PC-3 (cell line): ENCODE data around the gene UNC93A. TPM values are rescaled to one million over a fixed set of nuclear protein-coding genes. Genes with fewer than 3 reads are reported as not detected.

ENCODE experiments used
- ATAC-seq: fragments of 200-7000 bp; cut with Tn5 transposase; 2 replicates; pipeline ENCODE4 v1.9.1; 2020; ENCODE audit warnings: mild to moderate bottlenecking, moderate library complexity
- BruUV-seq: library from RNA; stranded (reverse); fragments of 400-500 nt; replicated peaks from 2 replicates; lab custom pipeline; 2021; lab: Mats Ljungman, UMichigan
- CTCF ChIA-PET: fragments of 300-600 bp; sonication (Branson Sonifier 250); formaldehyde crosslinking; loops from one replicate; lab custom pipeline; 2022; ENCODE audit warnings: antibody characterized with exemption; lab: Charles Lee
- POLR2A ChIA-PET: fragments of 300-600 bp; sonication (Branson Sonifier 250); formaldehyde crosslinking; loops from one replicate; lab custom pipeline; 2022; ENCODE audit warnings: antibody characterized with exemption; ENCODE audit not compliant: unreplicated experiment; lab: Charles Lee
- DNase-seq: peaks from one replicate; pipeline ENCODE4 v3.0.0-alpha.2; 2015
- H2AFZ ChIP-seq: fragments of 300-600 bp; sonication (generic); 2 replicates; pipeline ENCODE4 v1.6.0; 2016; ENCODE audit warnings: antibody characterized with exemption, low read length
- H3F3A ChIP-seq: fragments of 300-600 bp; sonication (generic); one replicate; pipeline ENCODE4 v1.6.0; 2017; ENCODE audit warnings: antibody characterized with exemption, low read length, control low read depth, mild to moderate bottlenecking; ENCODE audit not compliant: unreplicated experiment
- H3K27ac ChIP-seq: fragments of 300-600 bp; sonication (generic); 2 replicates; pipeline ENCODE4 v1.5.1; 2016; ENCODE audit warnings: mild to moderate bottlenecking, low read length
- H3K27me3 ChIP-seq: fragments of 300-600 bp; sonication (generic); 2 replicates; pipeline ENCODE4 v1.6.1; 2016; ENCODE audit warnings: low read length, mixed read lengths
- H3K36me3 ChIP-seq: fragments of 300-600 bp; sonication (generic); 2 replicates; pipeline ENCODE4 v1.6.1; 2016; ENCODE audit warnings: low read depth, mixed run types, low read length, mixed read lengths
- H3K4me1 ChIP-seq: fragments of 300-600 bp; sonication (generic); 2 replicates; pipeline ENCODE4 v1.5.1; 2016; ENCODE audit warnings: low read length; ENCODE audit not compliant: insufficient read depth
- H3K4me2 ChIP-seq: fragments of 300-600 bp; sonication (generic); 2 replicates; pipeline ENCODE4 v1.6.0; 2016; ENCODE audit warnings: low read length
- H3K4me3 ChIP-seq: fragments of 300-600 bp; sonication (generic); 2 replicates; pipeline ENCODE4 v1.5.1; 2016; ENCODE audit warnings: mild to moderate bottlenecking, low read length, mixed read lengths
- H3K79me2 ChIP-seq: fragments of 300-600 bp; sonication (generic); 2 replicates; pipeline ENCODE4 v1.6.1; 2017; ENCODE audit warnings: low read length, mixed read lengths
- H3K9ac ChIP-seq: fragments of 300-600 bp; sonication (generic); 2 replicates; pipeline ENCODE4 v1.6.0; 2016; ENCODE audit warnings: mild to moderate bottlenecking, low read length
- H3K9me2 ChIP-seq: fragments of 300-600 bp; sonication (generic); replicated peaks from 2 replicates; pipeline ENCODE4 v1.6.1; 2016; ENCODE audit warnings: mixed run types, low read length, mixed read lengths
- H3K9me3 ChIP-seq: fragments of 300-600 bp; sonication (generic); 2 replicates; pipeline ENCODE4 v1.6.1; 2016; ENCODE audit warnings: low read length, mixed read lengths
- H4K20me1 ChIP-seq: fragments of 300-600 bp; sonication (generic); 2 replicates; pipeline ENCODE4 v1.6.1; 2016; ENCODE audit warnings: low read length, mixed read lengths
- EZH2 ChIP-seq: fragments of 300-600 bp; sonication (generic); IDR thresholded peaks from one replicate; pipeline ENCODE4 v1.6.1; 2017; ENCODE audit warnings: antibody characterized with exemption, mild to moderate bottlenecking, low read length; ENCODE audit not compliant: unreplicated experiment
- EZH2phosphoT487 ChIP-seq: fragments of 300-600 bp; sonication (generic); IDR thresholded peaks from 2 replicates; pipeline ENCODE4 v1.6.1; 2018; ENCODE audit warnings: mild to moderate bottlenecking, antibody characterized with exemption, low read length, borderline replicate concordance
- intact Hi-C: fragments of 100-400 bp; cut with micrococcal nuclease; formaldehyde crosslinking; loops from 2 replicates; pipeline ENCODE4 v1.9.0; 2023
- total RNA-seq: library from RNA; depleted of rRNA; stranded (reverse); fragments of >200 nt; gene quantifications from 2 replicates; pipeline ENCODE4 v1.2.3, GENCODE V29; 2014
- TF ChIP-seq, protein P1 (sequence below): fragments of 300-600 bp; sonication (generic); conservative IDR thresholded peaks from 2 replicates; pipeline ENCODE4 v1.5.1; 2017; ENCODE audit warnings: antibody characterized with exemption, low read depth, mild to moderate bottlenecking, low read length

Gene UNC93A
- total RNA-seq, 1 experiment from 2014 or later = not detected

DNA sequence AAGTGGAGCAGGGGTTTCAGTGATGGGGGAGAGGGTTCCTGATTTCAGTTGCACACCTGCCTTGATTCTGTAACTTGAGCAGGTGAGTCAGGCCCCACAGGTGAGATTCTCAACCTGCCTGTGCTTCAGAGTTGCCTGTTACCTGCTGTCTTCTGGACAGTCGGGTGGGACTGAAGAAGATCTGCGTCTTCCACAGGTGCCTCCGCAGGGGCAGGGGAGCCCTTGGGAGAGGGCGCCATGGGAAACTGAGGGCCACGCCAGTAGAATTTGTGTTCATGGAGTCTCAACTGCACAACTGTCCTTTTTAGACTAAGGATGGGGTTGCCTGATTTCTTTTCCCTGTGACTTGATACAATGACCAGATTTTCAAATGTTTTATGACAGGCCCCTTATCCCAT, 5.2 kb downstream of the UNC93A start:
- Histone ChIP-seq H3K36me3 (no peaks in the 10 kb centered on the region), H3K27ac (no peak overlapping the region), H3K27me3 (peaks cover 24% of the 10 kb centered on the region), H3K9me3 (no peaks in the 10 kb centered on the region), H4K20me1 (no peaks in the 10 kb centered on the region), H3K4me2 (no peak overlapping the region), H3K4me1 (no peaks in the 10 kb centered on the region), H2AFZ (no peak overlapping the region), H3K4me3 (no peak overlapping the region), H3K9ac (no peak overlapping the region), H3F3A (no peaks in the 10 kb centered on the region), H3K9me2 (no peaks in the 10 kb centered on the region), H3K79me2 (no peaks in the 10 kb centered on the region)
- TF ChIP-seq EZH2 (no peak), EZH2phosphoT487 (no peak)
- TF ChIP-seq, protein P1, sequence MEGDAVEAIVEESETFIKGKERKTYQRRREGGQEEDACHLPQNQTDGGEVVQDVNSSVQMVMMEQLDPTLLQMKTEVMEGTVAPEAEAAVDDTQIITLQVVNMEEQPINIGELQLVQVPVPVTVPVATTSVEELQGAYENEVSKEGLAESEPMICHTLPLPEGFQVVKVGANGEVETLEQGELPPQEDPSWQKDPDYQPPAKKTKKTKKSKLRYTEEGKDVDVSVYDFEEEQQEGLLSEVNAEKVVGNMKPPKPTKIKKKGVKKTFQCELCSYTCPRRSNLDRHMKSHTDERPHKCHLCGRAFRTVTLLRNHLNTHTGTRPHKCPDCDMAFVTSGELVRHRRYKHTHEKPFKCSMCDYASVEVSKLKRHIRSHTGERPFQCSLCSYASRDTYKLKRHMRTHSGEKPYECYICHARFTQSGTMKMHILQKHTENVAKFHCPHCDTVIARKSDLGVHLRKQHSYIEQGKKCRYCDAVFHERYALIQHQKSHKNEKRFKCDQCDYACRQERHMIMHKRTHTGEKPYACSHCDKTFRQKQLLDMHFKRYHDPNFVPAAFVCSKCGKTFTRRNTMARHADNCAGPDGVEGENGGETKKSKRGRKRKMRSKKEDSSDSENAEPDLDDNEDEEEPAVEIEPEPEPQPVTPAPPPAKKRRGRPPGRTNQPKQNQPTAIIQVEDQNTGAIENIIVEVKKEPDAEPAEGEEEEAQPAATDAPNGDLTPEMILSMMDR = no peak
- ATAC-seq = no peak
- CTCF ChIA-PET = no interaction called here
- POLR2A ChIA-PET = no interaction called here
- BruUV-seq = no TSS peak
- intact Hi-C loops = no loop called here
- no peak for DNase-seq

DNA sequence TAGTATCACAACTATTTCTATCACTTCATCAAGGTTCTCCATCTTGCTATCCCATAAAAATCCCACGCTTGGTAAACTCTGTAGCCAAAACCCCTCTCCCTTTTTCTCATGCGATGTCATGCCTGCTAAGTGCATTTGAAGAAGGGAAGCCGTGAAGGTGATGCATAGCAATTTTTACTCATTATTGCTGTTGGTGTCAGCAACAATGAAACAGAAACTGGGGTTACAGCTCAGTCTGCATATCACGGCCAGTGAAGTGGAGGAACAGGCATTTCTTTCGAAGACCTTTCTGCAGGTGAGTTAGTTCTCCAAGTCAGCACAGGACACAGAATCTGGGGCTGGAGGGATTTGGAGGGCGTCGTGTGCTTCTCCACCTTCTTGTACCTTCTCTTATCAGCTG, 5.8 kb downstream of the UNC93A start:
- H4K20me1 ChIP-seq = no peaks in the 10 kb centered on the region
- H3K79me2 ChIP-seq = no peaks in the 10 kb centered on the region
- peaks cover 24% of the 10 kb centered on the region for H3K27me3 ChIP-seq
- no peaks in the 10 kb centered on the region for H3F3A ChIP-seq
- H3K4me3 ChIP-seq = no peak overlapping the region
- TF ChIP-seq EZH2 = no peak
- TF ChIP-seq, protein P1 = no peak
- intact Hi-C loops = no loop called here
- no peak overlapping the region for H3K27ac ChIP-seq
- no peaks in the 10 kb centered on the region for H3K9me3 ChIP-seq
- H3K36me3 ChIP-seq = no peaks in the 10 kb centered on the region
- ATAC-seq (no peak), DNase-seq (no peak)
- H3K4me2 ChIP-seq = no peak overlapping the region
- ChIA-PET POLR2A (no interaction called here), CTCF (no interaction called here)
- BruUV-seq = no TSS peak
- no peaks in the 10 kb centered on the region for H3K9me2 ChIP-seq
- H2AFZ ChIP-seq = no peak overlapping the region
- H3K4me1 ChIP-seq = no peaks in the 10 kb centered on the region
- no peak overlapping the region for H3K9ac ChIP-seq

DNA sequence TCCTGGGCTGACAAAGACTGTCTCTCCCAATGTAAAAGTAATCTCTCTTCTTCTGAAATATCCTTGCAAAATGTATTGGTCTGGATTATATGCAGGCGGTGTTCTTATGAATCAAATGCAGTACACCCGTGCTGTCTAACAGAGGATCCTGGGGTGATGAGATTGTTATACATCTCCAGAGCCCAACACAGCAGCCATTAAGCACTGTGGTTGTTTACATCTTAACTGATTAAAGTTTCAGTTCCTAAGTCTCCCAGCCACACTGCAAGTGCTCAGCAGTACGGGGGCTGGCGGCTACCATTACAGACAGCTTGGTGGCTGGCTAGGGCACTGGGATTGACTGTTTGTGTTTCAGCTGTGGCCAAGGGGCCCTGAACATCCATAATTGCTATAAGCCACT, 7.0 kb downstream of the UNC93A start:
- intact Hi-C loops = no loop called here
- TF ChIP-seq, protein P1 = no peak
- TF ChIP-seq EZH2 (no peak), EZH2phosphoT487 (no peak)
- Histone ChIP-seq H3K9me3 (no peaks in the 10 kb centered on the region), H4K20me1 (no peaks in the 10 kb centered on the region), H3K4me3 (no peak overlapping the region), H3K4me1 (no peaks in the 10 kb centered on the region), H3K4me2 (no peak overlapping the region), H3K27ac (no peak overlapping the region), H3K36me3 (no peaks in the 10 kb centered on the region), H2AFZ (no peak overlapping the region), H3F3A (no peaks in the 10 kb centered on the region), H3K79me2 (no peaks in the 10 kb centered on the region), H3K9ac (no peak overlapping the region), H3K9me2 (no peaks in the 10 kb centered on the region), H3K27me3 (peaks cover 36% of the 10 kb centered on the region)
- no TSS peak for BruUV-seq
- no peak for DNase-seq
- ATAC-seq = no peak
- CTCF ChIA-PET = no interaction called here
- POLR2A ChIA-PET = no interaction called here
